Stomach (tissue), 4 donors: ENCODE results near the gene KIRREL3.

ENCODE experiments used
- CTCF ChIP-seq, 7 experiments: fragments of 450-650 bp in 4 of 7; fragments of 200-600 bp in 3 of 7; sonication (generic) in 3 of 7; IDR thresholded peaks; one replicate each; pipeline ENCODE4 v1.5.1; 2016 to 2019; ENCODE audit warnings: antibody characterized with exemption in 7 of 7, control low read depth in 2 of 7, mild to moderate bottlenecking in 1 of 7
- EP300 ChIP-seq: sonication (generic); formaldehyde crosslinking; IDR thresholded peaks from one replicate; pipeline ENCODE4 v1.6.1; 2017; ENCODE audit warnings: antibody characterized with exemption
- POLR2A ChIP-seq, 4 donors: fragments of 450-650 bp; IDR thresholded peaks; one replicate each; pipeline ENCODE4 v1.6.1; 2016; ENCODE audit warnings: antibody characterized with exemption in 4 of 4, control low read depth in 2 of 4, mild to moderate bottlenecking in 1 of 4, moderate library complexity in 1 of 4
- POLR2AphosphoS5 ChIP-seq, 3 donors: sonication (generic); formaldehyde crosslinking; IDR thresholded peaks; one replicate each; pipeline ENCODE4 v1.6.1; 2016; ENCODE audit warnings: antibody characterized with exemption in 3 of 3

- TF ChIP-seq CTCF (IDR thresholded peaks at IDR 0.05) = no peak
- TF ChIP-seq POLR2A (IDR thresholded peaks at IDR 0.05) = no peak
- TF ChIP-seq EP300 = no peak
- no peak for TF ChIP-seq POLR2AphosphoS5 (IDR thresholded peaks at IDR 0.05)
Measured at GRCh38 chr11:126834149-126834548, 166.4 kb downstream of the KIRREL3 start.
